ENCODE results near the gene DIPK2A. TPM values are rescaled to one million over a fixed set of nuclear protein-coding genes. Genes with fewer than 3 reads are reported as not detected.

Gene DIPK2A
- total RNA-seq, 4 donors from 2014 or later, result 26.6 to 63.5 (median 51.2) TPM

DNA sequence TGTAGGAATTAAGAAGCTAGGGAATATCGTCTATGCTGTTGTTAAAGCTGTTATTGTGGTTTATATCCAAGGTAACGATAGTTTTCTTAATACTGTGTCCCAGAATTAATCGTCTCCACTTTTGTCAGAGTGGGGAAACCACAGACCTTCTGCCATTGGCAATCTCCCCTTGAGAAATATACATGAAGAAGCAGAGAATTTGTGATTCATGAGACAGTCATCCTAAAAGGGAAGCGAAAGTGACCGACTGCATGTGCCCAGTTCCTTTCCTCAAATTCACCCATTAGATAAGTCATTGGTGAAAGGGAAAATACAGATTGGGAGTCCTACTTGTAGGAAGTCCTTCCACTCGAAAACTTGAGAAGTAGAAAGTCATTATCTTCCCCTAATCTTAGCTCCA, 26.6 kb downstream of the DIPK2A start:
- no peak overlapping the region for H3K4me3 ChIP-seq
- H3K27me3 ChIP-seq, result no peaks in the 10 kb centered on the region
- 84% methylated on average over 6 of the region's 6 CpGs for WGBS
- no peak for TF ChIP-seq POLR2AphosphoS5 (IDR thresholded peaks at IDR 0.05)
- H3K36me3 ChIP-seq, result no peaks in the 10 kb centered on the region
- H3K4me1 ChIP-seq, result no peaks in the 10 kb centered on the region
- H3K9me3 ChIP-seq, result no peaks in the 10 kb centered on the region
- H3K27ac ChIP-seq, result no peak overlapping the region
- DNase-seq (ENCODE audit: low spot score in 2 of 2), result no peak

- Histone ChIP-seq H3K27ac (no peak overlapping the region), H3K4me1 (no peaks in the 10 kb centered on the region), H3K27me3 (no peaks in the 10 kb centered on the region), H3K36me3 (no peaks in the 10 kb centered on the region), H3K4me3 (no peak overlapping the region), H3K9me3 (no peaks in the 10 kb centered on the region)
- TF ChIP-seq, protein P1, sequence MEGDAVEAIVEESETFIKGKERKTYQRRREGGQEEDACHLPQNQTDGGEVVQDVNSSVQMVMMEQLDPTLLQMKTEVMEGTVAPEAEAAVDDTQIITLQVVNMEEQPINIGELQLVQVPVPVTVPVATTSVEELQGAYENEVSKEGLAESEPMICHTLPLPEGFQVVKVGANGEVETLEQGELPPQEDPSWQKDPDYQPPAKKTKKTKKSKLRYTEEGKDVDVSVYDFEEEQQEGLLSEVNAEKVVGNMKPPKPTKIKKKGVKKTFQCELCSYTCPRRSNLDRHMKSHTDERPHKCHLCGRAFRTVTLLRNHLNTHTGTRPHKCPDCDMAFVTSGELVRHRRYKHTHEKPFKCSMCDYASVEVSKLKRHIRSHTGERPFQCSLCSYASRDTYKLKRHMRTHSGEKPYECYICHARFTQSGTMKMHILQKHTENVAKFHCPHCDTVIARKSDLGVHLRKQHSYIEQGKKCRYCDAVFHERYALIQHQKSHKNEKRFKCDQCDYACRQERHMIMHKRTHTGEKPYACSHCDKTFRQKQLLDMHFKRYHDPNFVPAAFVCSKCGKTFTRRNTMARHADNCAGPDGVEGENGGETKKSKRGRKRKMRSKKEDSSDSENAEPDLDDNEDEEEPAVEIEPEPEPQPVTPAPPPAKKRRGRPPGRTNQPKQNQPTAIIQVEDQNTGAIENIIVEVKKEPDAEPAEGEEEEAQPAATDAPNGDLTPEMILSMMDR (IDR thresholded peaks at IDR 0.05), result no peak
- TF ChIP-seq POLR2AphosphoS5 (IDR thresholded peaks at IDR 0.05) (no peak), EP300 (IDR thresholded peaks at IDR 0.05) (no peak), POLR2A (IDR thresholded peaks at IDR 0.05) (no peak)
- DNase-seq (ENCODE audit: low spot score in 2 of 2), result no peak
- 76% methylated on average over 1 of the region's 1 CpG for WGBS
Measured at GRCh38 chr3:144003051-144003450, 31.4 kb downstream of the DIPK2A start.

GRCh38 chr3:144010371-144010770, 38.7 kb downstream of the DIPK2A start:
- H3K27ac ChIP-seq, result no peak overlapping the region
- H3K36me3 ChIP-seq, result no peaks in the 10 kb centered on the region
- no peak for DNase-seq (ENCODE audit: low spot score in 2 of 2)
- H3K4me1 ChIP-seq, result no peaks in the 10 kb centered on the region
- H3K27me3 ChIP-seq, result no peaks in the 10 kb centered on the region
- TF ChIP-seq, protein P1 (IDR thresholded peaks at IDR 0.05), result no peak
- no peak for TF ChIP-seq POLR2A (IDR thresholded peaks at IDR 0.05)
- H3K4me3 ChIP-seq, result no peak overlapping the region
- WGBS, result 72% methylated on average over 4 of the region's 4 CpGs
- no peaks in the 10 kb centered on the region for H3K9me3 ChIP-seq

DNA sequence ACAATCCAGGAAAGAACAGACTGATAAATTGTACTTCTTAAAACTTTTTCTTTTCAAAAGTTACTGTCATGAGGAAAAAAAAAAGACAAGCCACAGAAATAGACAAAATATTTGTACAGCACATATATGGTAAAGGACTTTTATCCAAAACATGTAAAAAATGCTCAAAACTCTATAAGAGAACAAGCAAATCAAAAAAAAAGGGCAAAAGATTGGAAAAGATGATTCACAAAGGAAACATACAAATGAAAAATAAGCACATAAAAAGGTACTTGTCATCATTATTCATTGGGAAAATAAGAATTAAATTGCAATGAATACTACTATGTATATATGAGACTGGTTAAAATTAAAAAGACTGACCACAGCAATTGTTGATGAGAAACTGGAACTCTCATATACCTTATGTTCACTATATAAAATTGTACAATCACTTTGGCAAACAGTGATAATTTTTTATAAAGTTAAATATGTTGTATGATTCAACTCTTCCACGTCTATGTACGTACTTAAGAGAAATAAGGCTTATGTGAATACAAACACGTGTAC, 39.7 kb downstream of the DIPK2A start:
- Histone ChIP-seq H3K4me1 (no peaks in the 10 kb centered on the region), H3K4me3 (no peak overlapping the region), H3K27ac (no peak overlapping the region), H3K36me3 (no peaks in the 10 kb centered on the region), H3K9me3 (no peaks in the 10 kb centered on the region), H3K27me3 (no peaks in the 10 kb centered on the region)
- TF ChIP-seq POLR2AphosphoS5 (IDR thresholded peaks at IDR 0.05) (no peak), EP300 (IDR thresholded peaks at IDR 0.05) (no peak), POLR2A (IDR thresholded peaks at IDR 0.05) (no peak)
- TF ChIP-seq, protein P1 (IDR thresholded peaks at IDR 0.05), result no peak
- WGBS, result 92% methylated on average over 3 of the region's 3 CpGs
- DNase-seq (ENCODE audit: low spot score in 2 of 2), result no peak

- Histone ChIP-seq H3K4me3 (no peak overlapping the region), H3K4me1 (no peaks in the 10 kb centered on the region), H3K9me3 (no peaks in the 10 kb centered on the region), H3K27ac (no peak overlapping the region), H3K36me3 (no peaks in the 10 kb centered on the region), H3K27me3 (no peaks in the 10 kb centered on the region)
- no peak for TF ChIP-seq POLR2A (IDR thresholded peaks at IDR 0.05)
- 91% methylated on average over 3 of the region's 3 CpGs for WGBS
- no peak for DNase-seq (ENCODE audit: low spot score in 2 of 2)
Measured at GRCh38 chr3:144015133-144015532, 43.5 kb downstream of the DIPK2A start.

DNA sequence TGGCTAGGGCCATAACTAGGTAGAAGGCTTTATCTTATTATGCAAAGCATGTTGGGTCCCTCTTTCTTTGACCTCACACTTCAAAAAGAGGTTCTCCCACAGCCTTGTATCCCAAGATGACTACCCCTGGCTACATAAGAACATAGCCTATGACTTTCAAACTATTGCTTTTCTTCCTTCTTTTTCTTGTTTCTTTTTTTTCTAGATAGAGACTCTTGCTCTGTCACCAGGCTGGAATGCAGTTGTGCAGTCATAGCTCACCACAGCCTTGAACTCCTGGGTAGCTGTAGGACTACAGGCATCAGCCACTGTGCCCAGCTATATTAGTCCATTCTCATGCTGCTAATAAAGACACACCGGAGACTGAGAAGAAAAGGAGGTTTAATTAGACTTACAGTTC, 47.2 kb downstream of the DIPK2A start:
- TF ChIP-seq POLR2AphosphoS5 (IDR thresholded peaks at IDR 0.05), result no peak
- no peak for TF ChIP-seq EP300 (IDR thresholded peaks at IDR 0.05)
- TF ChIP-seq POLR2A (IDR thresholded peaks at IDR 0.05), result no peak
- TF ChIP-seq, protein P1 (IDR thresholded peaks at IDR 0.05), result no peak
- 94% methylated on average over 1 of the region's 1 CpG for WGBS
- Histone ChIP-seq H3K27me3 (no peaks in the 10 kb centered on the region), H3K4me1 (no peaks in the 10 kb centered on the region), H3K4me3 (no peak overlapping the region), H3K36me3 (no peaks in the 10 kb centered on the region), H3K27ac (no peak overlapping the region), H3K9me3 (no peaks in the 10 kb centered on the region)
- DNase-seq (ENCODE audit: low spot score in 2 of 2), result no peak

Other genes with a start within 250 kb of the DIPK2A start
- 10 to 100 TPM; 16.6 to 51.0 (median 30.0) TPM for gene SLC9A9, start 123.4 kb upstream of the DIPK2A start, total RNA-seq

Data from suprapubic skin (tissue), 4 donors.